ENCODE data around the gene SIT1.

SIT1 gene

DNA sequence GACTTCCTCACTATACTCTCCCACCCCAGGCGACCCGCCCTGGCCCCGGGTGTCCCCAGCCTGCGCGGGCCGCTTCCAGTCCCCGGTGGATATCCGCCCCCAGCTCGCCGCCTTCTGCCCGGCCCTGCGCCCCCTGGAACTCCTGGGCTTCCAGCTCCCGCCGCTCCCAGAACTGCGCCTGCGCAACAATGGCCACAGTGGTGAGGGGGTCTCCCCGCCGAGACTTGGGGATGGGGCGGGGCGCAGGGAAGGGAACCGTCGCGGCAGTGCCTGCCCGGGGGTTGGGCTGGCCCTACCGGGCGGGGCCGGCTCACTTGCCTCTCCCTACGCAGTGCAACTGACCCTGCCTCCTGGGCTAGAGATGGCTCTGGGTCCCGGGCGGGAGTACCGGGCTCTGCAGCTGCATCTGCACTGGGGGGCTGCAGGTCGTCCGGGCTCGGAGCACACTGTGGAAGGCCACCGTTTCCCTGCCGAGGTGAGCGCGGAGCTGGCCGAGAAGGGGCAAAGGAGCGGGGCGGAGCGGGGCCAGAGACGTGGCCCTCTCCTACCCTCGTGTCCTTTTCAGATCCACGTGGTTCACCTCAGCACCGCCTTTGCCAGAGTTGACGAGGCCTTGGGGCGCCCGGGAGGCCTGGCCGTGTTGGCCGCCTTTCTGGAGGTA, 25.1 kb upstream of the SIT1 start:
- H3K27me3 ChIP-seq (ENCODE audit: insufficient read depth, low read length), result peaks cover 4% of the 10 kb centered on the region
- H3K4me1 ChIP-seq (ENCODE audit: insufficient read depth, low read length, severe bottlenecking), result peaks cover 35% of the 10 kb centered on the region
- H3K79me2 ChIP-seq (ENCODE audit: insufficient read depth, low read length), result no peaks in the 10 kb centered on the region
- H3K9ac ChIP-seq (ENCODE audit: low read length), result peak overlapping the region; percentile 37; the same call in 1 of the 2 replicates
- H3K4me3 ChIP-seq (ENCODE audit: low read depth, low read length, poor library complexity, severe bottlenecking), result peak overlapping the region; percentile 57
- H3F3A ChIP-seq (ENCODE audit: insufficient read depth, low read length), result no peaks in the 10 kb centered on the region
- no peak overlapping the region for H2AFZ ChIP-seq (ENCODE audit: low read length)
- TF ChIP-seq, protein P1, sequence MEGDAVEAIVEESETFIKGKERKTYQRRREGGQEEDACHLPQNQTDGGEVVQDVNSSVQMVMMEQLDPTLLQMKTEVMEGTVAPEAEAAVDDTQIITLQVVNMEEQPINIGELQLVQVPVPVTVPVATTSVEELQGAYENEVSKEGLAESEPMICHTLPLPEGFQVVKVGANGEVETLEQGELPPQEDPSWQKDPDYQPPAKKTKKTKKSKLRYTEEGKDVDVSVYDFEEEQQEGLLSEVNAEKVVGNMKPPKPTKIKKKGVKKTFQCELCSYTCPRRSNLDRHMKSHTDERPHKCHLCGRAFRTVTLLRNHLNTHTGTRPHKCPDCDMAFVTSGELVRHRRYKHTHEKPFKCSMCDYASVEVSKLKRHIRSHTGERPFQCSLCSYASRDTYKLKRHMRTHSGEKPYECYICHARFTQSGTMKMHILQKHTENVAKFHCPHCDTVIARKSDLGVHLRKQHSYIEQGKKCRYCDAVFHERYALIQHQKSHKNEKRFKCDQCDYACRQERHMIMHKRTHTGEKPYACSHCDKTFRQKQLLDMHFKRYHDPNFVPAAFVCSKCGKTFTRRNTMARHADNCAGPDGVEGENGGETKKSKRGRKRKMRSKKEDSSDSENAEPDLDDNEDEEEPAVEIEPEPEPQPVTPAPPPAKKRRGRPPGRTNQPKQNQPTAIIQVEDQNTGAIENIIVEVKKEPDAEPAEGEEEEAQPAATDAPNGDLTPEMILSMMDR (IDR thresholded peaks at IDR 0.05; ENCODE audit: low read length), result no peak
- no peak for TF ChIP-seq EZH2 (IDR thresholded peaks at IDR 0.05; ENCODE audit: borderline replicate concordance, low read length)
- H3K9me2 ChIP-seq (ENCODE audit: low read depth, low read length), result no peaks in the 10 kb centered on the region
- H3K4me2 ChIP-seq (ENCODE audit: low read length), result peak overlapping the region; percentile 71
- H3K27ac ChIP-seq (ENCODE audit: low read depth, low read length, poor library complexity, severe bottlenecking), result no peak overlapping the region
- H3K9me3 ChIP-seq (ENCODE audit: low read length), result no peaks in the 10 kb centered on the region
- no peaks in the 10 kb centered on the region for H4K20me1 ChIP-seq (ENCODE audit: insufficient read depth, low read length)
- H3K36me3 ChIP-seq (ENCODE audit: insufficient read depth, low read length), result no peaks in the 10 kb centered on the region

DNA sequence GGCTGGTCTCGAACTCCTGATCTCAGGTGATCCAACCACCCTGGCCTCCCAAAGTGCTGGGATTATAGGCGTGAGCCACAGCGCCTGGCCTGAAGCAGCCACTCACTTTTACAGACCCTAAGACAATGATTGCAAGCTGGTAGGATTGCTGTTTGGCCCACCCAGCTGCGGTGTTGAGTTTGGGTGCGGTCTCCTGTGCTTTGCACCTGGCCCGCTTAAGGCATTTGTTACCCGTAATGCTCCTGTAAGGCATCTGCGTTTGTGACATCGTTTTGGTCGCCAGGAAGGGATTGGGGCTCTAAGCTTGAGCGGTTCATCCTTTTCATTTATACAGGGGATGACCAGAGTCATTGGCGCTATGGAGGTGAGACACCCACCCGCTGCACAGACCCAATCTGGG, 24.5 kb upstream of the SIT1 start:
- TF ChIP-seq EZH2 (IDR thresholded peaks at IDR 0.05; ENCODE audit: borderline replicate concordance, low read length), result no peak
- Histone ChIP-seq H3K4me1 (ENCODE audit: insufficient read depth, low read length, severe bottlenecking) (peaks cover 29% of the 10 kb centered on the region), H3K27ac (ENCODE audit: low read depth, low read length, poor library complexity, severe bottlenecking) (no peak overlapping the region), H3K4me3 (ENCODE audit: low read depth, low read length, poor library complexity, severe bottlenecking) (peak overlapping the region; percentile 57), H2AFZ (ENCODE audit: low read length) (no peak overlapping the region), H3K27me3 (ENCODE audit: insufficient read depth, low read length) (peaks cover 4% of the 10 kb centered on the region), H3F3A (ENCODE audit: insufficient read depth, low read length) (no peaks in the 10 kb centered on the region), H3K9me2 (ENCODE audit: low read depth, low read length) (no peaks in the 10 kb centered on the region), H3K79me2 (ENCODE audit: insufficient read depth, low read length) (no peaks in the 10 kb centered on the region), H3K4me2 (ENCODE audit: low read length) (peak overlapping the region; percentile 71), H3K9ac (ENCODE audit: low read length) (peak overlapping the region; percentile 37; the same call in 1 of the 2 replicates), H4K20me1 (ENCODE audit: insufficient read depth, low read length) (no peaks in the 10 kb centered on the region), H3K36me3 (ENCODE audit: insufficient read depth, low read length) (no peaks in the 10 kb centered on the region), H3K9me3 (ENCODE audit: low read length) (no peaks in the 10 kb centered on the region)

DNA sequence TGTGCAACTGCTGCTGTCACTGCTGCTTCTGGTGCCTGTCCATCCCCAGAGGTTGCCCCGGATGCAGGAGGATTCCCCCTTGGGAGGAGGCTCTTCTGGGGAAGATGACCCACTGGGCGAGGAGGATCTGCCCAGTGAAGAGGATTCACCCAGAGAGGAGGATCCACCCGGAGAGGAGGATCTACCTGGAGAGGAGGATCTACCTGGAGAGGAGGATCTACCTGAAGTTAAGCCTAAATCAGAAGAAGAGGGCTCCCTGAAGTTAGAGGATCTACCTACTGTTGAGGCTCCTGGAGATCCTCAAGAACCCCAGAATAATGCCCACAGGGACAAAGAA, 23.3 kb upstream of the SIT1 start:
- Histone ChIP-seq H3K9me2 (ENCODE audit: low read depth, low read length) (no peaks in the 10 kb centered on the region), H3K27ac (ENCODE audit: low read depth, low read length, poor library complexity, severe bottlenecking) (no peak overlapping the region), H3K4me1 (ENCODE audit: insufficient read depth, low read length, severe bottlenecking) (peaks cover 25% of the 10 kb centered on the region), H3K79me2 (ENCODE audit: insufficient read depth, low read length) (no peaks in the 10 kb centered on the region), H3K36me3 (ENCODE audit: insufficient read depth, low read length) (no peaks in the 10 kb centered on the region), H3K27me3 (ENCODE audit: insufficient read depth, low read length) (peaks cover 4% of the 10 kb centered on the region), H3F3A (ENCODE audit: insufficient read depth, low read length) (no peaks in the 10 kb centered on the region), H2AFZ (ENCODE audit: low read length) (no peak overlapping the region), H3K9me3 (ENCODE audit: low read length) (no peaks in the 10 kb centered on the region), H3K4me2 (ENCODE audit: low read length) (peak overlapping the region; percentile 15; the same call in 1 of the 2 replicates), H3K4me3 (ENCODE audit: low read depth, low read length, poor library complexity, severe bottlenecking) (peak overlapping the region; percentile 57), H3K9ac (ENCODE audit: low read length) (no peak overlapping the region; the same call in 1 of the 2 replicates), H4K20me1 (ENCODE audit: insufficient read depth, low read length) (no peaks in the 10 kb centered on the region)
- TF ChIP-seq EZH2 (IDR thresholded peaks at IDR 0.05; ENCODE audit: borderline replicate concordance, low read length), result no peak
- TF ChIP-seq, protein P1 (IDR thresholded peaks at IDR 0.05; ENCODE audit: low read length), result no peak
